WTC11 (cell line): ENCODE data around the gene ASIC2. TPM values are rescaled to one million over a fixed set of nuclear protein-coding genes. Genes with fewer than 3 reads are reported as not detected.

ENCODE experiments used
- ATAC-seq: fragments of 200-7000 bp; cut with Tn5 transposase; 2 replicates; pipeline ENCODE4 v1.10.0; 2021; ENCODE audit warnings: mild to moderate bottlenecking, moderate library complexity
- CTCF ChIA-PET: fragments of 300-600 bp; sonication (Branson Sonifier 250); formaldehyde crosslinking; loops from one replicate; lab custom pipeline; 2021; ENCODE audit warnings: antibody characterized with exemption; lab: Charles Lee
- POLR2A ChIA-PET: fragments of 350-600 bp; sonication (Branson Sonifier 250); formaldehyde crosslinking; loops from one replicate; lab custom pipeline; 2021; ENCODE audit warnings: antibody characterized with exemption; lab: Charles Lee
- DNase-seq: peaks from one replicate; pipeline ENCODE4 v3.0.0; 2021; ENCODE audit warnings: low spot score
- H3K27ac Mint-ChIP-seq: 2 replicates; pipeline ENCODE4 v1.8.0; 2021; ENCODE audit warnings: mixed read lengths
- H3K27me3 Mint-ChIP-seq: 2 replicates; pipeline ENCODE4 v1.8.0; 2021; ENCODE audit warnings: low read depth, mild to moderate bottlenecking, moderate library complexity, mixed read lengths
- H3K36me3 Mint-ChIP-seq: 2 replicates; pipeline ENCODE4 v1.8.0; 2021; ENCODE audit warnings: mixed read lengths
- H3K4me1 Mint-ChIP-seq: 2 replicates; pipeline ENCODE4 v1.8.0; 2022; ENCODE audit warnings: mixed read lengths
- H3K4me3 Mint-ChIP-seq: 2 replicates; pipeline ENCODE4 v1.8.0; 2021; ENCODE audit warnings: mild to moderate bottlenecking, moderate library complexity, mixed read lengths
- H3K9me3 Mint-ChIP-seq: 2 replicates; pipeline ENCODE4 v1.8.0; 2021; ENCODE audit warnings: mixed read lengths
- AR ChIP-seq: fragments of 250-450 bp; sonication (Bioruptor Pico); IDR thresholded peaks from 2 replicates; pipeline ENCODE4 v1.9.0; 2021; ENCODE audit warnings: mild to moderate bottlenecking
- ARID4B ChIP-seq: sonication (generic); formaldehyde crosslinking; IDR thresholded peaks from 2 replicates; pipeline ENCODE4 v1.8.0; 2023; ENCODE audit warnings: missing genetic modification reagents, mild to moderate bottlenecking, borderline replicate concordance
- ATF2 ChIP-seq: sonication (generic); formaldehyde crosslinking; IDR thresholded peaks from 2 replicates; pipeline ENCODE4 v1.8.1; 2022; ENCODE audit warnings: low read depth, missing genetic modification reagents, borderline replicate concordance
- CTCF ChIP-seq: fragments of 200-600 bp; IDR thresholded peaks from 2 replicates; pipeline ENCODE4 v1.8.0; 2022; ENCODE audit warnings: antibody characterized with exemption
- E2F1 ChIP-seq: sonication (generic); formaldehyde crosslinking; IDR thresholded peaks from 2 replicates; pipeline ENCODE4 v1.8.0; 2022; ENCODE audit warnings: mild to moderate bottlenecking, missing genetic modification reagents
- E2F4 ChIP-seq: sonication (generic); formaldehyde crosslinking; IDR thresholded peaks from 2 replicates; pipeline ENCODE4 v1.8.1; 2022; ENCODE audit warnings: low read depth, mild to moderate bottlenecking, moderate library complexity, missing genetic modification reagents, borderline replicate concordance
- E2F5 ChIP-seq: sonication (generic); formaldehyde crosslinking; IDR thresholded peaks from 2 replicates; pipeline ENCODE4 v1.8.1; 2022; ENCODE audit warnings: mild to moderate bottlenecking, moderate library complexity, missing genetic modification reagents
- FOXP1 ChIP-seq: sonication (generic); formaldehyde crosslinking; IDR thresholded peaks from 2 replicates; pipeline ENCODE4 v1.8.0; 2022; ENCODE audit warnings: missing genetic modification reagents, mild to moderate bottlenecking, moderate library complexity, borderline replicate concordance
- JAZF1 ChIP-seq: fragments of 250-450 bp; sonication (Bioruptor Pico); IDR thresholded peaks from 2 replicates; pipeline ENCODE4 v1.9.0; 2021; ENCODE audit warnings: moderate library complexity, mild to moderate bottlenecking, inconsistent platforms
- NFATC4 ChIP-seq: fragments of 250-450 bp; sonication (Bioruptor Pico); IDR thresholded peaks from 2 replicates; pipeline ENCODE4 v1.9.0; 2021; ENCODE audit warnings: mild to moderate bottlenecking
- NFE2L1 ChIP-seq: sonication (generic); formaldehyde crosslinking; IDR thresholded peaks from 2 replicates; pipeline ENCODE4 v1.8.1; 2023; ENCODE audit warnings: missing genetic modification reagents
- NFYB ChIP-seq: sonication (generic); formaldehyde crosslinking; conservative IDR thresholded peaks from 2 replicates; pipeline ENCODE4 v1.8.0; 2022; ENCODE audit warnings: low read depth, missing genetic modification reagents
- PRRX2 ChIP-seq: fragments of 250-450 bp; sonication (Bioruptor Pico); IDR thresholded peaks from 2 replicates; pipeline ENCODE4 v1.8.0; 2021; ENCODE audit warnings: mild to moderate bottlenecking
- SOX15 ChIP-seq: fragments of 250-450 bp; sonication (Bioruptor Pico); IDR thresholded peaks from 2 replicates; pipeline ENCODE4 v1.9.0; 2021; ENCODE audit warnings: mild to moderate bottlenecking
- SP1 ChIP-seq: sonication (generic); formaldehyde crosslinking; conservative IDR thresholded peaks from 2 replicates; pipeline ENCODE4 v1.8.1; 2022; ENCODE audit warnings: missing genetic modification reagents
- TP53 ChIP-seq: sonication (generic); formaldehyde crosslinking; IDR thresholded peaks from 2 replicates; pipeline ENCODE4 v1.8.1; 2023; ENCODE audit warnings: mild to moderate bottlenecking, missing genetic modification reagents
- ZNF219 ChIP-seq: sonication (generic); formaldehyde crosslinking; IDR thresholded peaks from 2 replicates; pipeline ENCODE4 v1.8.0; 2023; ENCODE audit warnings: missing genetic modification reagents, mild to moderate bottlenecking, borderline replicate concordance
- ZNF425 ChIP-seq: fragments of 250-450 bp; sonication (Bioruptor Pico); conservative IDR thresholded peaks from 2 replicates; pipeline ENCODE4 v1.9.0; 2021; ENCODE audit warnings: mild to moderate bottlenecking
- total RNA-seq: library from RNA; stranded (reverse); gene quantifications from 3 replicates; pipeline ENCODE4 v1.2.3, GENCODE V29; 2021

The ASIC2 gene
- total RNA-seq, 1 experiment from 2014 or later, result 2.7 TPM

GRCh38 chr17:33002246-33002645 lies 290.8 kb downstream of the ASIC2 start (continued):
- TF ChIP-seq AR (CRISPR knock-in tag) (no peak), E2F5 (CRISPR knock-in tag) (no peak), NFATC4 (CRISPR knock-in tag) (no peak), NFE2L1 (no peak), E2F4 (no peak), ZNF219 (CRISPR knock-in tag) (no peak), NFYB (CRISPR knock-in tag) (no peak), SOX15 (CRISPR knock-in tag) (no peak), E2F1 (CRISPR knock-in tag) (no peak), TP53 (CRISPR knock-in tag) (no peak), CTCF (no peak)

- ATAC-seq (no peak; the same call in 1 of the 2 replicates), DNase-seq (no peak)
- Mint-ChIP-seq H3K27ac (no peak overlapping the region), H3K36me3 (no peaks in the 10 kb centered on the region), H3K4me1 (no peaks in the 10 kb centered on the region; the same call in none of the 2 replicates), H3K9me3 (peaks cover 14% of the 10 kb centered on the region), H3K4me3 (no peak overlapping the region), H3K27me3 (peaks cover 19% of the 10 kb centered on the region)
- ChIA-PET CTCF (interaction anchor here (0.9 to 2.7 kb wide), 19 partner anchors 8 to 340 kb away, joined by 3 to 19 read pairs (median 5); partner anchors contain the start of genes ASIC2 and MYO1D), POLR2A (no interaction called here)
- TF ChIP-seq CTCF, result no peak
- no peak for TF ChIP-seq ZNF425
- TF ChIP-seq PRRX2, result no peak
- TF ChIP-seq SP1 (CRISPR knock-in tag), result no peak
- no peak for TF ChIP-seq ATF2
- TF ChIP-seq JAZF1 (CRISPR knock-in tag), result no peak
- no peak for TF ChIP-seq FOXP1 (CRISPR knock-in tag)
- TF ChIP-seq ARID4B (CRISPR knock-in tag), result no peak
These were observed 294.2 kb downstream of the ASIC2 start for GRCh38 chr17:32998887-32999228.
